Measurements from ENCODE around the gene TMC5.

TMC5 gene

DNA sequence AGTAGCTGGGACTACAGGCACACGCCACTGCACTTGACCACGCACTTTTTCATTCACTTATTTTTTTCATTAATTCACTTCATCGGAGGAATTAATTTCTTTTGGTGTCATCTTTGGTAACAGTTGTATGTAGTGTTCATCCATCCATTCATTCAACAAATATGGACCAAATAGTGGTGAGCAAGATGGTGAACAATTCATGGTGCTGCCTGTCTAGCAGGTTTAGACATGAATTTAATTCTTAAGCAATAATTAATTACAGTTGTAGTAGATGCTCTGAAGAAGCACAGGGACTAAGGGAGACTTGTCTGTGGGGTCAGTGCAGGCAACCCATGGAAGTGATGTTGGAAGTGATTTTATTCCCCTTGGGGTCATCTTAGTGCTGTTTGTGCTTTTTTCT, 81.8 kb downstream of the TMC5 start:
- Histone ChIP-seq H3F3A (ENCODE audit: insufficient read depth, low read length) (no peaks in the 10 kb centered on the region), H3K4me1 (ENCODE audit: low read length) (no peaks in the 10 kb centered on the region), H3K4me3 (ENCODE audit: low read length) (no peak overlapping the region), H3K79me2 (ENCODE audit: low read length) (no peaks in the 10 kb centered on the region; the same call in 1 of the 2 replicates), H3K9me3 (replicated peaks; ENCODE audit: insufficient read depth, low read length) (no peaks in the 10 kb centered on the region), H3K27ac (ENCODE audit: low read length) (no peak overlapping the region), H3K36me3 (replicated peaks; ENCODE audit: insufficient read depth, low read length) (0 out of 2 replicates have a peak, but pooled peaks cover 4% of the 10 kb centered on the region), H3K9me2 (replicated peaks; ENCODE audit: insufficient read depth, low read length) (no peaks in the 10 kb centered on the region), H4K20me1 (ENCODE audit: insufficient read depth, low read length) (no peaks in the 10 kb centered on the region), H3K4me2 (ENCODE audit: low read depth, low read length) (no peak overlapping the region), H3K9ac (ENCODE audit: low read length) (no peak overlapping the region), H3K27me3 (replicated peaks; ENCODE audit: insufficient read depth, low read length) (no peaks in the 10 kb centered on the region), H2AFZ (ENCODE audit: low read length) (no peak overlapping the region)
- DNase-seq, result no peak
- TF ChIP-seq EZH2 (optimal IDR thresholded peaks at IDR 0.05; ENCODE audit: low read depth, low read length), result no peak
- TF ChIP-seq EZH2phosphoT487 (IDR thresholded peaks at IDR 0.05; ENCODE audit: low read length), result no peak
- TF ChIP-seq, protein P1, sequence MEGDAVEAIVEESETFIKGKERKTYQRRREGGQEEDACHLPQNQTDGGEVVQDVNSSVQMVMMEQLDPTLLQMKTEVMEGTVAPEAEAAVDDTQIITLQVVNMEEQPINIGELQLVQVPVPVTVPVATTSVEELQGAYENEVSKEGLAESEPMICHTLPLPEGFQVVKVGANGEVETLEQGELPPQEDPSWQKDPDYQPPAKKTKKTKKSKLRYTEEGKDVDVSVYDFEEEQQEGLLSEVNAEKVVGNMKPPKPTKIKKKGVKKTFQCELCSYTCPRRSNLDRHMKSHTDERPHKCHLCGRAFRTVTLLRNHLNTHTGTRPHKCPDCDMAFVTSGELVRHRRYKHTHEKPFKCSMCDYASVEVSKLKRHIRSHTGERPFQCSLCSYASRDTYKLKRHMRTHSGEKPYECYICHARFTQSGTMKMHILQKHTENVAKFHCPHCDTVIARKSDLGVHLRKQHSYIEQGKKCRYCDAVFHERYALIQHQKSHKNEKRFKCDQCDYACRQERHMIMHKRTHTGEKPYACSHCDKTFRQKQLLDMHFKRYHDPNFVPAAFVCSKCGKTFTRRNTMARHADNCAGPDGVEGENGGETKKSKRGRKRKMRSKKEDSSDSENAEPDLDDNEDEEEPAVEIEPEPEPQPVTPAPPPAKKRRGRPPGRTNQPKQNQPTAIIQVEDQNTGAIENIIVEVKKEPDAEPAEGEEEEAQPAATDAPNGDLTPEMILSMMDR (IDR thresholded peaks at IDR 0.05; ENCODE audit: low read length), result no peak

DNA sequence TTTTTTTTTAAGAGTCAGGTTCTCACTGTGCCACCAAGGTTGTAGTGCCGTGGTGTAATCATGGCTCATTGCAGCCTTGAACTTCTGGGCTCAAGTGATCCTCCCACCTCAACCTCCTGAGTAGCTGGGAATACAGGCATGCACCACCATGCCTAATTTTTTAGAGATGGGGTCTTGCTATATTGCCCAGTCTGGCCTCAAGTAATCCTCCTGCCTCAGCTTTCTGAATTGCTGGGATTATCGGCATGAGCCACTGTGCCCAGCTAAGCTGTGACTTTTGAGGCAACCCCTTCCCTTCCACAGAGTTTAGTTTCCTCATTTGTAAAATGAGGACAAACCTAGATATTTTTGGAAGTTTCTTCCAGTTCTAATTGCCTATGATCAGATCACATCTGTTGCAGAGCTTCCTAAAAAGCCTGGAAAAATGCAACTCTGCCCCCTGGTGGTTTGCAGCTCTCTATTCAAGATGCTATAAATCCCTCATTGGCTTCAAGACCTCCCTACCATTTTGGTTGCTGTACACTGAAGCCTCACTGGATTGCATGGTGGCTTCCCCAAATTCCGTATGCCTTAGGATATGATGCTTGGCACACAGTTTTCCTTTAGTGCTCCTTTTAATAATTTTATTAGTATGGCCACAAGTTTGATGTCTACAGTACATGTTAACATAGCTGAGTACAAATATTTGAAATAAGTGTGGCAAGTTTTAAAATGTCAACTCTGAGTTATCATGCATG, 84.9 kb downstream of the TMC5 start:
- Histone ChIP-seq H3K27me3 (replicated peaks; ENCODE audit: insufficient read depth, low read length) (no peaks in the 10 kb centered on the region), H3K27ac (ENCODE audit: low read length) (no peak overlapping the region), H4K20me1 (ENCODE audit: insufficient read depth, low read length) (no peaks in the 10 kb centered on the region), H3F3A (ENCODE audit: insufficient read depth, low read length) (no peaks in the 10 kb centered on the region), H3K4me3 (ENCODE audit: low read length) (no peak overlapping the region), H3K4me2 (ENCODE audit: low read depth, low read length) (no peak overlapping the region), H2AFZ (ENCODE audit: low read length) (no peak overlapping the region), H3K9me3 (replicated peaks; ENCODE audit: insufficient read depth, low read length) (no peaks in the 10 kb centered on the region), H3K9me2 (replicated peaks; ENCODE audit: insufficient read depth, low read length) (no peaks in the 10 kb centered on the region), H3K36me3 (replicated peaks; ENCODE audit: insufficient read depth, low read length) (peaks cover 4% of the 10 kb centered on the region; the same call in 1 of the 2 replicates), H3K79me2 (ENCODE audit: low read length) (no peaks in the 10 kb centered on the region; the same call in 1 of the 2 replicates), H3K9ac (ENCODE audit: low read length) (no peak overlapping the region), H3K4me1 (ENCODE audit: low read length) (no peaks in the 10 kb centered on the region)
- TF ChIP-seq, protein P1 (IDR thresholded peaks at IDR 0.05; ENCODE audit: low read length), result peak; percentile 84
- TF ChIP-seq EZH2phosphoT487 (IDR thresholded peaks at IDR 0.05; ENCODE audit: low read length), result no peak
- peak; percentile 64 for DNase-seq

DNA sequence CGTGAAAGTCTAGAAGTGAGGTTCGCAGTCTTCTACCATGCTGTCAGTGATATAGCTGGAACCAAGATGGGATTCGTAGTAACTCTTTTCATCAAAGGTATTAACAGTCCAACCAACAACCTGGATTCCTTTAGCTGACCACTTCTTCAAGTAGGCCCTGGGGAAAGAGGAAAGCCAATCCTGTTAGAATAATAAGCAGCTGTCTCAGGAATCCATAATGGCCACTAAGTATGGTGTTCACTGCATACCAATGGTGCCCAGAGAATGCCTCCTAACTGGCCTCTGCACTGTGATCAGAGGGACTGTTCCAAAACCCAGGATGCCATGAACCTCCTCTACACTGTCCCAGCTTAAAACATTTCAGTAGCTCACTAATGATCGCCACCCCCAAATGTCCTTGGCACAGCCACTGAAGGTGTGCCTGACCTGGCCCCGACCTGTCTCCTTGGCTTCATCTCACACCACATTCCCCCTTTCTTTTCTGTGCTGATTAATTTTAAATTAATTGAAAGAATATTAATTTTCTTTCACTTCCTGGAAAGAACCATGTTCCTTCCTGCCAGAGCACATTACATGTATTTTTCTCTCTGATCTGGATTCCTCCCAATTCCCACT, 85.9 kb downstream of the TMC5 start:
- no peak for DNase-seq
- no peaks in the 10 kb centered on the region; the same call in 1 of the 2 replicates for H3K79me2 ChIP-seq (ENCODE audit: low read length)
- no peaks in the 10 kb centered on the region for H4K20me1 ChIP-seq (ENCODE audit: insufficient read depth, low read length)
- no peaks in the 10 kb centered on the region for H3K9me2 ChIP-seq (replicated peaks; ENCODE audit: insufficient read depth, low read length)
- H3K4me3 ChIP-seq (ENCODE audit: low read length), result no peak overlapping the region
- H3K36me3 ChIP-seq (replicated peaks; ENCODE audit: insufficient read depth, low read length), result peaks cover 4% of the 10 kb centered on the region; the same call in 1 of the 2 replicates
- no peak overlapping the region for H2AFZ ChIP-seq (ENCODE audit: low read length)
- no peaks in the 10 kb centered on the region for H3F3A ChIP-seq (ENCODE audit: insufficient read depth, low read length)
- H3K4me2 ChIP-seq (ENCODE audit: low read depth, low read length), result no peak overlapping the region
- H3K4me1 ChIP-seq (ENCODE audit: low read length), result no peaks in the 10 kb centered on the region
- H3K27ac ChIP-seq (ENCODE audit: low read length), result no peak overlapping the region
- TF ChIP-seq EZH2phosphoT487 (IDR thresholded peaks at IDR 0.05; ENCODE audit: low read length) (no peak), EZH2 (optimal IDR thresholded peaks at IDR 0.05; ENCODE audit: low read depth, low read length) (no peak)
- TF ChIP-seq, protein P1 (IDR thresholded peaks at IDR 0.05; ENCODE audit: low read length), result no peak
- H3K9ac ChIP-seq (ENCODE audit: low read length), result no peak overlapping the region
- no peaks in the 10 kb centered on the region for H3K27me3 ChIP-seq (replicated peaks; ENCODE audit: insufficient read depth, low read length)
- no peaks in the 10 kb centered on the region for H3K9me3 ChIP-seq (replicated peaks; ENCODE audit: insufficient read depth, low read length)
